Gastrocnemius medialis (tissue), 4 donors: ENCODE measurements around the gene GRIK5. TPM values are rescaled to one million over a fixed set of nuclear protein-coding genes. Genes with fewer than 3 reads are reported as not detected.

ENCODE experiments used
- ATAC-seq, 2 donors: fragments of 150-250 bp; one replicate each; pipeline ENCODE4 v1.9.1; 2016
- DNase-seq, 2 donors: peaks; one replicate each; pipeline ENCODE4 v3.0.0-alpha.2; 2019
- H3K27ac ChIP-seq, 4 donors: fragments of 200-600 bp; sonication (generic); 1 replicate in 1 of 4; 2 replicates in 3 of 4; pipeline ENCODE4 v1.5.1; 2016 to 2018; ENCODE audit warnings: mild to moderate bottlenecking in 2 of 4, moderate library complexity in 1 of 4
- H3K27me3 ChIP-seq, 3 donors: fragments of 200-600 bp; sonication (generic) in 2 of 3; 1 replicate in 1 of 3; 2 replicates in 2 of 3; pipeline versions ENCODE4 v1.5.1 to v1.6.0; 2016 to 2019; ENCODE audit warnings: mild to moderate bottlenecking in 1 of 3, moderate library complexity in 1 of 3
- H3K36me3 ChIP-seq, 2 donors: fragments of 200-600 bp; sonication (generic) in 1 of 2; one replicate each; pipeline ENCODE4 v1.5.1; 2017 to 2018
- H3K4me1 ChIP-seq, 2 donors: fragments of 200-600 bp; sonication (generic) in 1 of 2; one replicate each; pipeline ENCODE4 v1.5.1; 2016 to 2017; ENCODE audit warnings: mild to moderate bottlenecking in 2 of 2
- H3K4me3 ChIP-seq, 4 donors: fragments of 200-600 bp; sonication (generic) in 3 of 4; 1 replicate in 1 of 4; 2 replicates in 3 of 4; pipeline ENCODE4 v1.5.1; 2016 to 2019; ENCODE audit warnings: mild to moderate bottlenecking in 2 of 4
- H3K9me3 ChIP-seq, 3 donors: fragments of 200-600 bp; sonication (generic) in 2 of 3; 1 replicate in 1 of 3; 2 replicates in 2 of 3; pipeline ENCODE4 v1.5.1; 2016 to 2019
- POLR2A ChIP-seq, 2 donors: fragments of 450-650 bp; IDR thresholded peaks; one replicate each; pipeline ENCODE4 v1.6.1; 2017; ENCODE audit warnings: antibody characterized with exemption in 2 of 2, mild to moderate bottlenecking in 2 of 2, moderate library complexity in 2 of 2
- in situ Hi-C, 4 donors: fragments of 200-750 bp; cut with MboI; loops; one replicate each; pipeline versions ENCODE4 v1.15.0 to v1.8.0; 2017; ENCODE audit warnings: low sequenced_read_pairs in 4 of 4
- intact Hi-C: fragments of 100-400 bp; cut with DNase I; formaldehyde crosslinking; loops from one replicate; pipeline ENCODE4 v1.15.1; 2023; ENCODE audit warnings: low total_unique reads
- total RNA-seq, 4 donors: library from RNA; depleted of rRNA; stranded (reverse); fragments of >200 nt; gene quantifications; one replicate each; pipeline versions ENCODE4 v1.1.0 to v1.2.3, GENCODE V29; 2016
- TF ChIP-seq, protein P1 (sequence below), 5 experiments: fragments of 450-650 bp in 3 of 5; fragments of 200-600 bp in 2 of 5; sonication (generic) in 2 of 5; IDR thresholded peaks in 4 of 5; conservative IDR thresholded peaks in 1 of 5; 1 replicate in 4 of 5; 2 replicates in 1 of 5; pipeline ENCODE4 v1.5.1; 2016 to 2019; ENCODE audit warnings: antibody characterized with exemption in 5 of 5, mild to moderate bottlenecking in 3 of 5, moderate library complexity in 3 of 5

GRIK5 gene
- total RNA-seq, 4 donors from 2014 or later, result 0.20 to 1.0 (median 0.62) TPM; not detected in 1

DNA sequence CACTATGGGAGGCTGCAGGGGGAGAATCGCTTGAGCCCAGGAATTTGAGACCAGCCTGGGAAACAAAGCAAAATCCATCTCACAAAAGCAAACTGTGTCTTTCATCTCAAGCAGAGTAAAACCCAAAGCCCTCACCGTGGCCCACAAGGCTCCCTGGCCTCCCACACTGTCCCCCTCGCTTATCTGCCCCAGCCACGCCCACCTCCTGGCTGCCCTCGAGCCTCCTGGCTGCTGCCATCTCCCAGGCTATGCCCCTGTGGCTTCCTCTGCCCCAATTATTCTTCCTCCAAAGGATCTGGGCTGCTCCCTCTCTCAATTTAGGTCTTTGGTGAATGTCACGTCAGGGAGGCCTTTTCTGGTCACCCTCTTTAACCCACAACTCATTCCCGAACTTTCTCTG lies 114.5 kb downstream of the GRIK5 start:
- Histone ChIP-seq H3K4me3 (no peak overlapping the region), H3K27me3 (no peaks in the 10 kb centered on the region), H3K9me3 (no peaks in the 10 kb centered on the region), H3K27ac (no peak overlapping the region), H3K36me3 (peaks cover 0 to 11% of the 10 kb centered on the region in 2 donors), H3K4me1 (peaks cover 11 to 15% of the 10 kb centered on the region in 2 donors)
- ATAC-seq, result no peak
- DNase-seq, result no peak
- in situ Hi-C loops (loop anchor here in 2 of 4 donors (10.0 kb wide), 2 partner anchors 91 to 101 kb away; partner anchors contain the start of gene RPS19 (in 1 of the 2)), intact Hi-C loops (loop anchor here (5.0 to 10.0 kb wide), 2 partner anchors 289 to 1577 kb away; partner anchors contain the start of genes GSK3A and ZNF575)
- TF ChIP-seq, protein P1, sequence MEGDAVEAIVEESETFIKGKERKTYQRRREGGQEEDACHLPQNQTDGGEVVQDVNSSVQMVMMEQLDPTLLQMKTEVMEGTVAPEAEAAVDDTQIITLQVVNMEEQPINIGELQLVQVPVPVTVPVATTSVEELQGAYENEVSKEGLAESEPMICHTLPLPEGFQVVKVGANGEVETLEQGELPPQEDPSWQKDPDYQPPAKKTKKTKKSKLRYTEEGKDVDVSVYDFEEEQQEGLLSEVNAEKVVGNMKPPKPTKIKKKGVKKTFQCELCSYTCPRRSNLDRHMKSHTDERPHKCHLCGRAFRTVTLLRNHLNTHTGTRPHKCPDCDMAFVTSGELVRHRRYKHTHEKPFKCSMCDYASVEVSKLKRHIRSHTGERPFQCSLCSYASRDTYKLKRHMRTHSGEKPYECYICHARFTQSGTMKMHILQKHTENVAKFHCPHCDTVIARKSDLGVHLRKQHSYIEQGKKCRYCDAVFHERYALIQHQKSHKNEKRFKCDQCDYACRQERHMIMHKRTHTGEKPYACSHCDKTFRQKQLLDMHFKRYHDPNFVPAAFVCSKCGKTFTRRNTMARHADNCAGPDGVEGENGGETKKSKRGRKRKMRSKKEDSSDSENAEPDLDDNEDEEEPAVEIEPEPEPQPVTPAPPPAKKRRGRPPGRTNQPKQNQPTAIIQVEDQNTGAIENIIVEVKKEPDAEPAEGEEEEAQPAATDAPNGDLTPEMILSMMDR (IDR thresholded peaks at IDR 0.05 in 4 of 5, conservative IDR thresholded peaks at IDR 0.05 in 1 of 5), result no peak
- TF ChIP-seq POLR2A (IDR thresholded peaks at IDR 0.05), result no peak

DNA sequence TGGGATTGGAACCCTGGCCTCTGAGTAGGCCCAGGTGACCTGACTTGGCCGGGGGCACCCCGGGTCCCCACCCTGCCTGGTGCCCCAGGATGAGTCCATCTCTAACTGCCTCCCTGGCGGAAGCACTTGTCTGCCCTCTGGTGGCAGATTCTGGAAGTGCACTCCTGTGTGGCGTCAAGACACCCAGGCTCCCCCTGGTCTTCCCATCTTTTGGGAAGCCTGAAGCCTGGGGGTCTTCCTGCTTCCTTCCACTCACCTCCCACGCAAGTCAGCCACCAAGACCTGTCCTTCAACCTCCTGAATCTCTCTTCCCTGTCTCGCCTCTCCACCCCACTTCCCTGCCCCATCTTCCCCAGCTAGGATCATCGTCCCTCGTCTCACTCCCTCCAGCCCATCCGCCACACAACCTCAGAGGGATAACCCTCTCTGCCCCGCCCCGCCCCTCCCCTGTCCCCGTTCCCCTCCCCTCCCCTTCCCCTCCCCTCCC lies 118.3 kb downstream of the GRIK5 start:
- Histone ChIP-seq H3K4me3 (no peak overlapping the region), H3K9me3 (no peaks in the 10 kb centered on the region), H3K4me1 (no peaks in the 10 kb centered on the region), H3K27ac (no peak overlapping the region), H3K36me3 (peaks cover 0 to 11% of the 10 kb centered on the region in 2 donors), H3K27me3 (no peaks in the 10 kb centered on the region)
- ATAC-seq, result peak in 1 of 2 donors; percentile 45
- intact Hi-C loops, result loop anchor here (10.0 kb wide), 1 partner anchor 293 kb away; the partner anchor contains the start of gene GSK3A
- in situ Hi-C loops, result loop anchor here in 2 of 4 donors (10.0 kb wide), 2 partner anchors 87 to 97 kb away; partner anchors contain the start of gene RPS19 (in 1 of the 2)
- no peak for TF ChIP-seq POLR2A (IDR thresholded peaks at IDR 0.05)
- TF ChIP-seq, protein P1 (IDR thresholded peaks at IDR 0.05 in 4 of 5, conservative IDR thresholded peaks at IDR 0.05 in 1 of 5), result peak; percentile 75 to 99 (median 87)
- peak; percentile 15 to 46 for DNase-seq

Other genes starting within 250 kb of the GRIK5 start
- not detected for gene LYPD4, start 225.5 kb downstream of the GRIK5 start, total RNA-seq
- gene DMRTC2, start 225.2 kb downstream of the GRIK5 start, total RNA-seq, result not detected
- gene RPS19, start 210.0 kb downstream of the GRIK5 start, total RNA-seq, result 100 to 1,000 TPM; 180 to 636 (median 401) TPM
- under 1 TPM in 1 of 4 donors, not detected in 3; 0.20 TPM for gene CD79A, start 192.9 kb downstream of the GRIK5 start, total RNA-seq
- gene ARHGEF1, start 187.0 kb downstream of the GRIK5 start, total RNA-seq, result 10 to 100 TPM; 12.1 to 21.6 (median 15.5) TPM
- not detected for gene ERFL, start 141.8 kb downstream of the GRIK5 start, total RNA-seq
- 100 to 1,000 TPM in 3 of 4 donors, 10 to 100 TPM in 1; 94.4 to 146 (median 110) TPM for gene RABAC1, start 110.9 kb downstream of the GRIK5 start, total RNA-seq
- gene ATP1A3, start 76.0 kb downstream of the GRIK5 start, total RNA-seq, result not detected
- gene ZNF574, start 6.0 kb upstream of the GRIK5 start, total RNA-seq, result 10 to 100 TPM; 10.8 to 15.1 (median 13.8) TPM
- gene POU2F2, start 62.2 kb upstream of the GRIK5 start, total RNA-seq, result 1 to 10 TPM in 2 of 4 donors, under 1 TPM in 1, not detected in 1; 0.26 to 1.7 (median 1.6) TPM
- 10 to 100 TPM; 22.5 to 33.6 (median 29.2) TPM for gene DEDD2, start 147.5 kb upstream of the GRIK5 start, total RNA-seq
- 1 to 10 TPM; 3.3 to 5.8 (median 4.9) TPM for gene ZNF526, start 150.1 kb upstream of the GRIK5 start, total RNA-seq
- 10 to 100 TPM; 24.2 to 48.0 (median 40.1) TPM for gene GSK3A, start 172.4 kb upstream of the GRIK5 start, total RNA-seq
- gene ERF, start 184.9 kb upstream of the GRIK5 start, total RNA-seq, result 10 to 100 TPM; 14.0 to 26.7 (median 14.8) TPM
- 10 to 100 TPM; 15.2 to 52.2 (median 41.5) TPM for gene CIC, start 199.0 kb upstream of the GRIK5 start, total RNA-seq
- gene PRR19, start 231.9 kb upstream of the GRIK5 start, total RNA-seq, result not detected
- gene PAFAH1B3, start 232.4 kb upstream of the GRIK5 start, total RNA-seq, result 10 to 100 TPM in 1 of 4 donors, 1 to 10 TPM in 3; 1.7 to 30.7 (median 5.1) TPM
- gene TMEM145, start 243.1 kb upstream of the GRIK5 start, total RNA-seq, result under 1 TPM in 1 of 4 donors, not detected in 3; 0.87 TPM